Nephron progenitor cell (in vitro differentiated cells): ENCODE results near the gene CSAD.
A peak's percentile ranks its signal among the peaks of the same experiment; 100 is the strongest.

Source experiments
- DNase-seq: peaks from one replicate; pipeline ENCODE4 v3.0.0; 2021
- H3K27ac Mint-ChIP-seq: 2 replicates; pipeline ENCODE4 v1.8.0; 2021; ENCODE audit warnings: mild to moderate bottlenecking, moderate library complexity, mixed read lengths
- H3K27me3 Mint-ChIP-seq: 2 replicates; pipeline ENCODE4 v1.8.0; 2021; ENCODE audit warnings: mild to moderate bottlenecking, low read depth, mixed read lengths; ENCODE audit not compliant: poor library complexity
- H3K36me3 Mint-ChIP-seq: 2 replicates; pipeline ENCODE4 v1.8.0; 2021; ENCODE audit warnings: low read depth, mixed read lengths
- H3K4me1 Mint-ChIP-seq: 2 replicates; pipeline ENCODE4 v1.8.0; 2021; ENCODE audit warnings: mixed read lengths
- H3K4me3 Mint-ChIP-seq: 2 replicates; pipeline ENCODE4 v1.8.0; 2021; ENCODE audit warnings: mild to moderate bottlenecking, moderate library complexity, mixed read lengths
- H3K9me3 Mint-ChIP-seq: 2 replicates; pipeline ENCODE4 v1.8.0; 2021; ENCODE audit warnings: mild to moderate bottlenecking, moderate library complexity, mixed read lengths
- CTCF ChIP-seq: fragments of 200-600 bp; sonication (generic); IDR thresholded peaks from 2 replicates; pipeline ENCODE4 v1.5.0; 2021; ENCODE audit warnings: antibody characterized with exemption

The CSAD gene

GRCh38 chr12:53127169-53127568 lies 53.6 kb downstream of the CSAD start:
- Mint-ChIP-seq H3K36me3 (no peaks in the 10 kb centered on the region), H3K27ac (no peak overlapping the region), H3K9me3 (peaks cover 10% of the 10 kb centered on the region), H3K4me3 (no peak overlapping the region), H3K27me3 (peaks cover 29% of the 10 kb centered on the region), H3K4me1 (peaks cover 8% of the 10 kb centered on the region)
- DNase-seq, result no peak
- no peak for TF ChIP-seq CTCF

GRCh38 chr12:53124352-53124723 lies 56.4 kb downstream of the CSAD start:
- no peak overlapping the region for H3K27ac Mint-ChIP-seq
- no peak for TF ChIP-seq CTCF
- peaks cover 12% of the 10 kb centered on the region for H3K4me1 Mint-ChIP-seq
- no peaks in the 10 kb centered on the region for H3K36me3 Mint-ChIP-seq
- DNase-seq, result no peak
- H3K9me3 Mint-ChIP-seq, result peaks cover 10% of the 10 kb centered on the region
- no peak overlapping the region for H3K4me3 Mint-ChIP-seq
- peaks cover 16% of the 10 kb centered on the region for H3K27me3 Mint-ChIP-seq

- H3K4me3 Mint-ChIP-seq, result no peak overlapping the region
- peak overlapping the region; percentile 42 for H3K27ac Mint-ChIP-seq
- DNase-seq, result no peak
These were observed 57.0 kb downstream of the CSAD start for GRCh38 chr12:53123578-53124351.

GRCh38 chr12:53122961-53123468 lies 57.7 kb downstream of the CSAD start:
- peak overlapping the region; percentile 42 for H3K27ac Mint-ChIP-seq
- no peak for TF ChIP-seq CTCF
- no peak for DNase-seq
- peaks cover 10% of the 10 kb centered on the region for H3K27me3 Mint-ChIP-seq
- H3K4me1 Mint-ChIP-seq, result peaks cover 8% of the 10 kb centered on the region
- no peaks in the 10 kb centered on the region for H3K36me3 Mint-ChIP-seq
- peaks cover 10% of the 10 kb centered on the region for H3K9me3 Mint-ChIP-seq
- H3K4me3 Mint-ChIP-seq, result no peak overlapping the region

More at GRCh38 chr12:53123578-53124351, 57.0 kb downstream of the CSAD start:
- Mint-ChIP-seq H3K36me3 (no peaks in the 10 kb centered on the region), H3K4me1 (peaks cover 8% of the 10 kb centered on the region), H3K27me3 (peaks cover 10% of the 10 kb centered on the region), H3K9me3 (peaks cover 10% of the 10 kb centered on the region)
- no peak for TF ChIP-seq CTCF

GRCh38 chr12:53120685-53121525 lies 59.8 kb downstream of the CSAD start:
- H3K27ac Mint-ChIP-seq, result no peak overlapping the region
- H3K36me3 Mint-ChIP-seq, result no peaks in the 10 kb centered on the region
- peaks cover 8% of the 10 kb centered on the region for H3K4me1 Mint-ChIP-seq
- peaks cover 4% of the 10 kb centered on the region for H3K27me3 Mint-ChIP-seq
- no peak for TF ChIP-seq CTCF
- no peak overlapping the region for H3K4me3 Mint-ChIP-seq
- no peak for DNase-seq
- H3K9me3 Mint-ChIP-seq, result peaks cover 10% of the 10 kb centered on the region
